Measurements from ENCODE around the gene GASK1A. TPM values are rescaled to one million over a fixed set of nuclear protein-coding genes. Genes with fewer than 3 reads are reported as not detected.

Gene GASK1A
- 0.63 and 0.82 TPM in 2 replicates for total RNA-seq (ENCODE audit: low replicate concordance)

DNA sequence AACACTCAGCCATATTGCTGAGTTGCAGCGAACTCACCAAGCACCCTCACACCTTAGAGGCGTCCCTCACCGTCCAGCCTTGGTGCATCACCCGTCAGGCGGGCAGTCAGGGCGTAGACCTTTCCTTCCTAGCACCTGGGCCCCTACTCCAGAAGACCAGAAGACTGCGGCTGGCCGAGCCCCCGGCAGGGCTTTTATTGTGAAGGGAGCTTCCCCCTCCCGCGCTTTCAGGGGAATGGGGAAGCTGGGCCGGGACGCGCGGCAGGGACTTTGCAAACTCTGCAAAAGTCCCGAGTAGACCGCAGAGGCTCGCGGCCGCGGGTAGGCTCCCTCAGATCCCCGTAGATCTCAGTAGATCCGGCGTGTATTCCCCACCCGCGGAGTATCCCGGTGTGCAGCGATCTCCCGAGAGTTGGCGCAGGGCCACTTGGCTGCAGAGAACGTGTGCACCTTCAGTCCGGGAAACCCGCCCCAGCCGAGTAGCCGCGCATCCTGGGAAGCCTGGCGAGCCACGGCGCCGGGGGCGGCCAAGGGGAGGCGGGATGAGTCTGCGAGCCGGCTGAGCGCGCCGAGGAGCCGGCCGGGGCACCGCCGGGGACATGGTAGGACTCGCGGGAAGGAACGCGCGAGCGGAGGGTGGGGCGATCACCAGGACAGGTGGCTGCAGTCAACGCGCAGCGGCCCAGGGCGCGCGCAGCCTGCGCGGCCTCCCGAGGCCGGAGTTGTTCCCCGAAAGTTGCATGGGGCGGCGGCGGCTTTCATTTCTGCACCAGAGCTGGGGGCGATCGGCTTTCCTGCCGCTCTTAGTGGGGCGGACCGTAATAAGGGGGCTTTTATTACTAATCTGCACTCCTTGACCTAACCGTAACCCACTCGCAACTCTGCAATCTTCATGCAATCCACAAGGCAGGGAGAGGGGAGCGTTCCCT lies at the start of gene GASK1A:
GASK1A (plus strand) TSS at position 268 of the 929 bp plus-strand sequence; CDS start at position 600, 332 bp downstream.
- H3K4me3 ChIP-seq (ENCODE audit: low read depth, low read length): peak within 1 kb of the TSS; percentile 60
- peak; percentile 11 for DNase-seq (ENCODE audit: low read depth)
- TF ChIP-seq CTCF (IDR thresholded peaks at IDR 0.05; ENCODE audit: insufficient read depth, low read length): no peak

GRCh38 chr3:42934111-42934510 lies 45.0 kb upstream of the GASK1A start:
- TF ChIP-seq CTCF (IDR thresholded peaks at IDR 0.05; ENCODE audit: insufficient read depth, low read length): no peak
- no peak for DNase-seq (ENCODE audit: low read depth)
- H3K4me3 ChIP-seq (ENCODE audit: low read depth, low read length): no peak overlapping the region

DNA sequence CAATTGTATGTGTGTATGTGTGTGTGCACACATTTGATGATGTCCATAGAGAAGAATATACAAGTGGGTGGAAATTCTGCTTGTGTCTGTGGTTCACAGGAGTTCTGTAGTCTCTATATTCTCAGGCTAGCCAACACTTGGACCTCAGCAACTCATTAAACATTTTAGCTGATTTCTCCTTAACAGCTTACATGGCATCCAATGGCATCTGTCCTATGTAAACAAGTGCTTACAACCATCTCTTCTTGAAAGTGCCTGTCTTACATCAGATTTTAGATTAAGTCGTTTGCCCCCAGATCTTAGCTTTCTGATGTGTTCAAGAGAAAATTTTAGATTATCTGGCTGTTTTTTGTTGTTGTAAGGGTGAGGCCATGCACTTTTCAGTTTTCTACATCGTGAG lies 44.2 kb upstream of the GASK1A start:
- no peak for DNase-seq (ENCODE audit: low read depth)
- no peak for TF ChIP-seq CTCF (IDR thresholded peaks at IDR 0.05; ENCODE audit: insufficient read depth, low read length)
- no peak overlapping the region for H3K4me3 ChIP-seq (ENCODE audit: low read depth, low read length)

DNA sequence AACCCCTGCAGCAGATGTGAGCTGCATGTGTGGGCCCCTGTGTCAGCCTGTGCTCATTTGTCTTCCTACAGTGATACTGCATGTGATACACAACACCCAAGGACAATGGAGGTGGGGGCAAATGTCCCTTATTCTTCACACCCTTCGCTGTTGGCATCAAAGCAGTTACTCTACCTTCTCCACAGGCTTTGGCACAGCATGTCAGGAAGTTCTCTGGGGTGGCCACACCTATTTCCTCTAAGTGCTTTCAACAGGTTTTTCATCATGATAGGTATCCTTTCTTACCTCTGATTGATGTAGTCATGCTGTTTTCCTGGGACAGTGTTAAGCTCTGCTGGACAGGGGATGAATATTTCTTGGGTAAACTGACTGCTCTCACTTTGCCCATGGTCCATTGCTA lies 43.6 kb upstream of the GASK1A start:
- H3K4me3 ChIP-seq (ENCODE audit: low read depth, low read length): no peak overlapping the region
- no peak for TF ChIP-seq CTCF (IDR thresholded peaks at IDR 0.05; ENCODE audit: insufficient read depth, low read length)
- DNase-seq (ENCODE audit: low read depth): no peak

- TF ChIP-seq CTCF (IDR thresholded peaks at IDR 0.05; ENCODE audit: insufficient read depth, low read length): no peak
- DNase-seq (ENCODE audit: low read depth): peak; percentile 55
- H3K4me3 ChIP-seq (ENCODE audit: low read depth, low read length): peak overlapping the region; percentile 66
These were observed 42.7 kb upstream of the GASK1A start for GRCh38 chr3:42936157-42936981.

- H3K4me3 ChIP-seq (ENCODE audit: low read depth, low read length): no peak overlapping the region
- no peak for DNase-seq (ENCODE audit: low read depth)
- TF ChIP-seq CTCF (IDR thresholded peaks at IDR 0.05; ENCODE audit: insufficient read depth, low read length): no peak
These were observed 41.8 kb upstream of the GASK1A start for GRCh38 chr3:42937334-42937733.

Data from fibroblast of the aortic adventitia (primary cell).